ENCODE measurements around the gene TRPC4.

TRPC4 gene

GRCh38 chr13:37906880-37907279, 37.3 kb upstream of the TRPC4 start:
- Histone ChIP-seq H3K9me3 (no peaks in the 10 kb centered on the region), H3K27me3 (no peaks in the 10 kb centered on the region), H3K27ac (no peak overlapping the region), H3K36me3 (no peaks in the 10 kb centered on the region), H3K4me1 (peaks cover 0 to 10% (median 2%) of the 10 kb centered on the region in 4 donors), H3K4me3 (no peak overlapping the region)
- no peak for TF ChIP-seq CTCF (IDR thresholded peaks at IDR 0.05)
- DNase-seq: no peak
- intact Hi-C loops (cut with DNase I; ENCODE audit: low total_unique reads): no loop called here

GRCh38 chr13:37905736-37906135, 36.2 kb upstream of the TRPC4 start:
- Histone ChIP-seq H3K27me3 (no peaks in the 10 kb centered on the region), H3K36me3 (no peaks in the 10 kb centered on the region), H3K9me3 (no peaks in the 10 kb centered on the region), H3K27ac (no peak overlapping the region), H3K4me3 (no peak overlapping the region), H3K4me1 (peaks cover 0 to 10% (median 2%) of the 10 kb centered on the region in 4 donors)
- intact Hi-C loops (cut with DNase I; ENCODE audit: low total_unique reads): no loop called here
- no peak for TF ChIP-seq CTCF (IDR thresholded peaks at IDR 0.05)
- DNase-seq: no peak

GRCh38 chr13:37899753-37900152, 30.2 kb upstream of the TRPC4 start:
- no peak overlapping the region for H3K27ac ChIP-seq
- H3K4me1 ChIP-seq: no peaks in the 10 kb centered on the region
- no peak for DNase-seq
- H3K36me3 ChIP-seq: no peaks in the 10 kb centered on the region
- H3K4me3 ChIP-seq: no peak overlapping the region
- H3K27me3 ChIP-seq: no peaks in the 10 kb centered on the region
- intact Hi-C loops (cut with DNase I; ENCODE audit: low total_unique reads): no loop called here
- no peaks in the 10 kb centered on the region for H3K9me3 ChIP-seq
- no peak for TF ChIP-seq CTCF (IDR thresholded peaks at IDR 0.05)

GRCh38 chr13:37893321-37893720, 23.7 kb upstream of the TRPC4 start:
- Histone ChIP-seq H3K27ac (no peak overlapping the region), H3K4me3 (no peak overlapping the region), H3K36me3 (no peaks in the 10 kb centered on the region), H3K4me1 (no peaks in the 10 kb centered on the region), H3K9me3 (no peaks in the 10 kb centered on the region), H3K27me3 (no peaks in the 10 kb centered on the region)
- intact Hi-C loops (cut with DNase I; ENCODE audit: low total_unique reads): no loop called here
- no peak for TF ChIP-seq CTCF (IDR thresholded peaks at IDR 0.05)
- no peak for DNase-seq

GRCh38 chr13:37889820-37890219, 20.2 kb upstream of the TRPC4 start:
- H3K27me3 ChIP-seq: no peaks in the 10 kb centered on the region
- no peak overlapping the region for H3K4me3 ChIP-seq
- peaks cover 0 to 8% (median 0%) of the 10 kb centered on the region in 4 donors for H3K4me1 ChIP-seq
- no peaks in the 10 kb centered on the region for H3K36me3 ChIP-seq
- no peak for DNase-seq
- intact Hi-C loops (cut with DNase I; ENCODE audit: low total_unique reads): no loop called here
- no peak overlapping the region for H3K27ac ChIP-seq
- no peaks in the 10 kb centered on the region for H3K9me3 ChIP-seq
- no peak for TF ChIP-seq CTCF (IDR thresholded peaks at IDR 0.05)

GRCh38 chr13:37889102-37889501, 19.5 kb upstream of the TRPC4 start:
- intact Hi-C loops (cut with DNase I; ENCODE audit: low total_unique reads): no loop called here
- Histone ChIP-seq H3K4me3 (no peak overlapping the region), H3K27ac (no peak overlapping the region), H3K4me1 (peaks cover 0 to 15% (median 0%) of the 10 kb centered on the region in 4 donors), H3K36me3 (no peaks in the 10 kb centered on the region), H3K9me3 (no peaks in the 10 kb centered on the region), H3K27me3 (no peaks in the 10 kb centered on the region)
- TF ChIP-seq CTCF (IDR thresholded peaks at IDR 0.05): no peak
- no peak for DNase-seq
